ES-I3 (cell line): ENCODE results near the gene CYP2S1.
A peak's percentile ranks its signal among the peaks of the same experiment; 100 is the strongest.

Experiments
- H3K36me3 ChIP-seq: 2 replicates; pipeline ENCODE4 v1.6.1; 2013; ENCODE audit warnings: mild to moderate bottlenecking, low read length, control low read depth, moderate library complexity; ENCODE audit not compliant: insufficient read depth
- H3K4me1 ChIP-seq: 2 replicates; pipeline ENCODE4 v1.6.1; 2013; ENCODE audit warnings: mild to moderate bottlenecking, control low read depth, low read length; ENCODE audit not compliant: insufficient read depth
- H3K9ac ChIP-seq: 2 replicates; pipeline ENCODE4 v1.6.1; 2013; ENCODE audit warnings: low read depth, mild to moderate bottlenecking, low read length, moderate library complexity
- H3K9me3 ChIP-seq: 2 replicates; pipeline ENCODE4 v1.6.1; 2013; ENCODE audit warnings: mild to moderate bottlenecking, low read length, moderate library complexity; ENCODE audit not compliant: control insufficient read depth, insufficient read depth

Gene CYP2S1

GRCh38 chr19:41217741-41218140 is 24.7 kb downstream of the CYP2S1 start:
- H3K36me3 ChIP-seq = no peaks in the 10 kb centered on the region
- peaks cover 17% of the 10 kb centered on the region for H3K4me1 ChIP-seq
- no peaks in the 10 kb centered on the region for H3K9me3 ChIP-seq
- no peak overlapping the region for H3K9ac ChIP-seq

- Histone ChIP-seq H3K9ac (peak overlapping the region; percentile 87; the same call in 1 of the 2 replicates), H3K9me3 (no peaks in the 10 kb centered on the region), H3K36me3 (no peaks in the 10 kb centered on the region), H3K4me1 (peaks cover 17% of the 10 kb centered on the region)
These were observed 25.2 kb downstream of the CYP2S1 start for GRCh38 chr19:41218249-41218614.

DNA sequence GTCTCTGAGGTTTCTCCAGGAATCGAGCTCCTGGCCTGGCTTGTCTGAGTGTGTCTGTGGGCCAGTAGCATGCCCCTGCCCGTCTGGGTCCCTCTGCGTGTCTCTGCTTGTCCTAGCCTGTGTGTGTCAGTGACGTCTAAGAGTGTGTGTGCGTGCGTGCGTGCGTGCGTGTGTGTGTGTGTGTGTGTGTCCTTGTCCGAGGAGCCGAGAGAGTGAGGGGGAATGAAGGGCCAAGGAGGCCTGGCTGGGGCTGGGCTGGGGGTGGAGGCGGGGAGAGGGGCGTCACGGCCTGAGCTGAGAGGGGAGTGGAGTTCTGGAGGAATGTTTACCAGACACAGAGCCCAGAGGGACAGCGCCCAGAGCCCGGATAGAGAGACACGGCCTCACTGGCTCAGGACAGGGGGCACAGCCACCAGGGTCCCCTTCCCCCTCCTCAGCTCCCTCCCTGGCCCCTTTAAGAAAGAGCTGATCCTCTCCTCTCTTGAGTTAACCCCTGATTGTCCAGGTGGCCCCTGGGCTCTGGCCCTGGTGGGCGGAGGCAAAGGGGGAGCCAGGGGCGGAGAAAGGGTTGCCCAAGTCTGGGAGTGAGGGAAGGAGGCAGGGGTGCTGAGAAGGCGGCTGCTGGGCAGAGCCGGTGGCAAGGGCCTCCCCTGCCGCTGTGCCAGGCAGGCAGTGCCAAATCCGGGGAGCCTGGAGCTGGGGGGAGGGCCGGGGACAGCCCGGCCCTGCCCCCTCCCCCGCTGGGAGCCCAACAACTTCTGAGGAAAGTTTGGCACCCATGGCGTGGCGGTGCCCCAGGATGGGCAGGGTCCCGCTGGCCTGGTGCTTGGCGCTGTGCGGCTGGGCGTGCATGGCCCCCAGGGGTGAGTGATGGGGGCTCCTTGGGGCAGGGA is 25.8 kb downstream of the CYP2S1 start, which contains the start of gene AXL:
AXL (plus strand) TSS at position 609 of the 893 bp plus-strand sequence; CDS start at position 779, 170 bp downstream.
- H3K9ac ChIP-seq = peak within 1 kb of the TSS; percentile 87

DNA sequence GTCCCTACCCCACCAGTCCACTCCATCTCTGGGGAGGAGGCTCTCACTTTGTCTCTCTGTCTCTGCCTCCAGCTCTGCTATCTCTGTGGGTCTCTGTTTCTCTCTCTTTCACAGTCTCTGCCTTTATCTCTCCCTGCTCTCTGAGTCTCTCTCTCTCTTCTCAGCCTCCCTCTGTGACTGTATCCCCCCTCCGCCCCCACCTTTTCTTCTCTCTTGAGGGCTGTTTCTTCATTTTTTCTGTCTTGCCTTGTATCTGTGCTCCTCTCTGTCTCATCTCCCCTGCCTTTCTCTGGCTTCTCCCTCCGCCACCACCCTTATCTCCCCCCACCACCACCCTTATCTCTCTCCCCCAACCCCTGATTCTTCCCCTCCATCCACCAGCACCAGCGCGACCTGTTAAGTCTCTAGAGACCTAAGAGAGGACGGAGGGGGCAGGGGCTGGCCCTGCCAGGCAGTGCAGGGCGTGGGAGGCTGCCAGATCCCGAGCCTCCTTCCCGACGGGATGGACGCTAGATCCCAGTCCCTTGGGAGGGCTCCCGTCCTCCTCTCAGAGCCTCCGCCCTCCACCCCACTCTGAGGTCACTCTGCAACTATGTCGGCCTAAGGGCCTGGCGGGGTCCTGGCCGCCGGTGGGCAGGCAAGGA is 27.0 kb downstream of the CYP2S1 start:
- no peaks in the 10 kb centered on the region; the same call in 1 of the 2 replicates for H3K36me3 ChIP-seq
- peak overlapping the region; percentile 87 for H3K9ac ChIP-seq
- H3K9me3 ChIP-seq = no peaks in the 10 kb centered on the region
- H3K4me1 ChIP-seq = peaks cover 31% of the 10 kb centered on the region

More for the DNA sequence above, 25.8 kb downstream of the CYP2S1 start, which contains the start of gene AXL:
- Histone ChIP-seq H3K9me3 (no peaks in the 10 kb centered on the region), H3K36me3 (no peaks in the 10 kb centered on the region), H3K4me1 (peaks cover 19% of the 10 kb centered on the region)

GRCh38 chr19:41220811-41221210 is 27.8 kb downstream of the CYP2S1 start:
- no peaks in the 10 kb centered on the region for H3K9me3 ChIP-seq
- peak overlapping the region; percentile 87; the same call in 1 of the 2 replicates for H3K9ac ChIP-seq
- H3K4me1 ChIP-seq = peaks cover 38% of the 10 kb centered on the region
- H3K36me3 ChIP-seq = no peaks in the 10 kb centered on the region; the same call in 1 of the 2 replicates

- Histone ChIP-seq H3K36me3 (peaks cover 3% of the 10 kb centered on the region; the same call in 1 of the 2 replicates), H3K4me1 (peaks cover 41% of the 10 kb centered on the region), H3K9ac (no peak overlapping the region), H3K9me3 (no peaks in the 10 kb centered on the region)
These were observed 28.6 kb downstream of the CYP2S1 start for GRCh38 chr19:41221514-41222205.

- H3K9ac ChIP-seq = no peak overlapping the region
- H3K4me1 ChIP-seq = peaks cover 47% of the 10 kb centered on the region
- no peaks in the 10 kb centered on the region for H3K9me3 ChIP-seq
- peaks cover 7% of the 10 kb centered on the region; the same call in 1 of the 2 replicates for H3K36me3 ChIP-seq
These were observed 29.2 kb downstream of the CYP2S1 start for GRCh38 chr19:41222240-41222639.

GRCh38 chr19:41223431-41224234 is 30.6 kb downstream of the CYP2S1 start:
- Histone ChIP-seq H3K36me3 (peaks cover 11% of the 10 kb centered on the region; the same call in 1 of the 2 replicates), H3K9ac (no peak overlapping the region)

GRCh38 chr19:41224632-41225031 is 31.6 kb downstream of the CYP2S1 start:
- no peaks in the 10 kb centered on the region for H3K9me3 ChIP-seq
- peaks cover 11% of the 10 kb centered on the region; the same call in 1 of the 2 replicates for H3K36me3 ChIP-seq
- peaks cover 41% of the 10 kb centered on the region for H3K4me1 ChIP-seq
- no peak overlapping the region for H3K9ac ChIP-seq

More at GRCh38 chr19:41223431-41224234, 30.6 kb downstream of the CYP2S1 start:
- Histone ChIP-seq H3K4me1 (peaks cover 41% of the 10 kb centered on the region), H3K9me3 (no peaks in the 10 kb centered on the region)

GRCh38 chr19:41225238-41226052 is 32.4 kb downstream of the CYP2S1 start:
- H3K9ac ChIP-seq = peak overlapping the region; percentile 1
- H3K4me1 ChIP-seq = peaks cover 41% of the 10 kb centered on the region
- no peaks in the 10 kb centered on the region for H3K9me3 ChIP-seq
- H3K36me3 ChIP-seq = peaks cover 11% of the 10 kb centered on the region; the same call in 1 of the 2 replicates

DNA sequence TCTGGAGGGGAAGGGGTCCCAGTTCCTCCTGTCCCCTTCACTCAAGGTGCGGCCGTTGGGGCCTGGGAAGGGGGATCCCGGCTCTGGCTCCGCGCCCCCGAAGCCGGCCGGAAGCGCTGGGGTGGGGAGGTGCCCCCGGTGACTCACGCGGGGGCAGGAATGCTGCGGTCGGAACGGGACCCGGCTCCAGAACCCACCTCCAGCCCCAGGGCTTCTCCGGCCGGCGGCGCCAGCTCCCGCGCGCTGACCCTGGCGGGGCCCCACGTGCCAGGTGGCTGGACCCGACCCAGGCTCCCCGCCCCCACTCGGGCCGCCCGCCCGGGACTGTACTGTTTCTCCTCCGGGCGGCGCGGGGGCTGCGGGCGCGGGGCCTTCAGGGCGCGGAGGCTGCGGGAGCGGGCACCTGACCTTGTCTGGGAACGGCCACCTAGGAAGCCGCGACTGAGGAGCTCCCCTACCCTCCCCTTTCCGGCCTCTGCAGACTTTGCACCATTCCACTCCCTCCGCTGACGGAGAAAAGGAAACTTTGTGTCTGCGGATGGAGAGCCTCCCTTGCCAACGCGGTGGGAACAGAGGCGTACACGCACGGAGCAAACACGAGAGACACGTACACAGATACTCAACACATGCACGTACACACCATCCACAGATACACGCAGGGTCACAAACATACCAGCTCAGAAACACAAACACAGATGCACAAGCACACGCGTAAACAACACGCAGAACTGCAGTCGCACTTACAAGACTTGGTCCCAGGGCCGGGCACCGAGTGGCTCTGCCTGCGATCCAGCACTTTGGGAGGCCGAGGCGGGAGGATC is 33.2 kb downstream of the CYP2S1 start:
- Histone ChIP-seq H3K9me3 (no peaks in the 10 kb centered on the region), H3K4me1 (peaks cover 33% of the 10 kb centered on the region)

GRCh38 chr19:41226874-41227390 is 33.9 kb downstream of the CYP2S1 start:
- H3K4me1 ChIP-seq = peaks cover 30% of the 10 kb centered on the region
- H3K36me3 ChIP-seq = peaks cover 15% of the 10 kb centered on the region; the same call in 1 of the 2 replicates
- H3K9me3 ChIP-seq = no peaks in the 10 kb centered on the region
- H3K9ac ChIP-seq = 0 out of 2 replicates have a peak overlapping the region, but pooled peaks have one; percentile 46

More for the DNA sequence above, 33.2 kb downstream of the CYP2S1 start:
- peaks cover 13% of the 10 kb centered on the region; the same call in 1 of the 2 replicates for H3K36me3 ChIP-seq
- peak overlapping the region; percentile 46 for H3K9ac ChIP-seq
